Ishikawa (cell line): Measurements from ENCODE around the gene PROM1.

ENCODE experiments used
- FOXM1 ChIP-seq: IDR thresholded peaks from 2 replicates; pipeline ENCODE4 v1.6.1; 2012; ENCODE audit warnings: low read depth, borderline replicate concordance
- MAX ChIP-seq: IDR thresholded peaks from 2 replicates; pipeline ENCODE4 v1.6.1; 2012
- RAD21 ChIP-seq: IDR thresholded peaks from 2 replicates; pipeline ENCODE4 v1.6.1; 2012; ENCODE audit warnings: low read depth
- TCF12 ChIP-seq: IDR thresholded peaks from 2 replicates; pipeline ENCODE4 v1.6.1; 2012; ENCODE audit warnings: low read depth
- TEAD4 ChIP-seq: IDR thresholded peaks from 2 replicates; pipeline ENCODE4 v1.6.1; 2012
- USF1 ChIP-seq: IDR thresholded peaks from 2 replicates; pipeline ENCODE4 v1.6.1; 2012

GRCh38 chr4:16111533-16111932, 27.7 kb upstream of the PROM1 start:
- TF ChIP-seq RAD21 (no peak), MAX (no peak), FOXM1 (no peak), TEAD4 (no peak), TCF12 (no peak), USF1 (no peak)
